ENCODE measurements around the gene MZT2B.
A peak's percentile ranks its signal among the peaks of the same experiment; 100 is the strongest.
"Not testable (repeated sequence)": the region's sequence is repeated elsewhere in the genome, so short reads cannot be mapped to it uniquely, and the experiment has no call there.

The MZT2B gene

DNA sequence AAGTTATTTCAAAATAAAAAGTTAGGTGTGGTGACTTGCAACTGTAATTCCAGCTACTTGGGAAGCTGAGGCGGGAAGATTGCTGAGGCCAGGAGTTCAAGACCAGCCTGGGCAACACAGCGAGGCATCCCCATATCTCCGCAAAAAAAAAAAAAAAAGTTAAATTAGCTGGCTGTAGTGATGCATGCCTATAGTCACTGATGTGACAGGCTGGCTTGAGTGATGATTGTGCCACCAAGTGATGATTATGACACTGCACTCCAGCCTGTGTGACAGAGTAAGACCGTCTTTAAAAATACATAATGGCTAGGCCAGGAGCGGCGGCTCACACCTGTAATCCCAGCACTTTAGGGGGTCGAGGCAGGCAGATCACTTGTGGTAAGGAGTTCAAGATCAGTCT, 12.2 kb upstream of the MZT2B start:
- TF ChIP-seq, protein P1, sequence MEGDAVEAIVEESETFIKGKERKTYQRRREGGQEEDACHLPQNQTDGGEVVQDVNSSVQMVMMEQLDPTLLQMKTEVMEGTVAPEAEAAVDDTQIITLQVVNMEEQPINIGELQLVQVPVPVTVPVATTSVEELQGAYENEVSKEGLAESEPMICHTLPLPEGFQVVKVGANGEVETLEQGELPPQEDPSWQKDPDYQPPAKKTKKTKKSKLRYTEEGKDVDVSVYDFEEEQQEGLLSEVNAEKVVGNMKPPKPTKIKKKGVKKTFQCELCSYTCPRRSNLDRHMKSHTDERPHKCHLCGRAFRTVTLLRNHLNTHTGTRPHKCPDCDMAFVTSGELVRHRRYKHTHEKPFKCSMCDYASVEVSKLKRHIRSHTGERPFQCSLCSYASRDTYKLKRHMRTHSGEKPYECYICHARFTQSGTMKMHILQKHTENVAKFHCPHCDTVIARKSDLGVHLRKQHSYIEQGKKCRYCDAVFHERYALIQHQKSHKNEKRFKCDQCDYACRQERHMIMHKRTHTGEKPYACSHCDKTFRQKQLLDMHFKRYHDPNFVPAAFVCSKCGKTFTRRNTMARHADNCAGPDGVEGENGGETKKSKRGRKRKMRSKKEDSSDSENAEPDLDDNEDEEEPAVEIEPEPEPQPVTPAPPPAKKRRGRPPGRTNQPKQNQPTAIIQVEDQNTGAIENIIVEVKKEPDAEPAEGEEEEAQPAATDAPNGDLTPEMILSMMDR (conservative IDR thresholded peaks at IDR 0.05) = no peak
- TF ChIP-seq ZFX (IDR thresholded peaks at IDR 0.05) = no peak
- no peak overlapping the region for H3K27ac ChIP-seq

- H3K27ac ChIP-seq = not testable (repeated sequence)
These were observed 7.2 kb upstream of the MZT2B start for GRCh38 chr2:130174866-130175265.

DNA sequence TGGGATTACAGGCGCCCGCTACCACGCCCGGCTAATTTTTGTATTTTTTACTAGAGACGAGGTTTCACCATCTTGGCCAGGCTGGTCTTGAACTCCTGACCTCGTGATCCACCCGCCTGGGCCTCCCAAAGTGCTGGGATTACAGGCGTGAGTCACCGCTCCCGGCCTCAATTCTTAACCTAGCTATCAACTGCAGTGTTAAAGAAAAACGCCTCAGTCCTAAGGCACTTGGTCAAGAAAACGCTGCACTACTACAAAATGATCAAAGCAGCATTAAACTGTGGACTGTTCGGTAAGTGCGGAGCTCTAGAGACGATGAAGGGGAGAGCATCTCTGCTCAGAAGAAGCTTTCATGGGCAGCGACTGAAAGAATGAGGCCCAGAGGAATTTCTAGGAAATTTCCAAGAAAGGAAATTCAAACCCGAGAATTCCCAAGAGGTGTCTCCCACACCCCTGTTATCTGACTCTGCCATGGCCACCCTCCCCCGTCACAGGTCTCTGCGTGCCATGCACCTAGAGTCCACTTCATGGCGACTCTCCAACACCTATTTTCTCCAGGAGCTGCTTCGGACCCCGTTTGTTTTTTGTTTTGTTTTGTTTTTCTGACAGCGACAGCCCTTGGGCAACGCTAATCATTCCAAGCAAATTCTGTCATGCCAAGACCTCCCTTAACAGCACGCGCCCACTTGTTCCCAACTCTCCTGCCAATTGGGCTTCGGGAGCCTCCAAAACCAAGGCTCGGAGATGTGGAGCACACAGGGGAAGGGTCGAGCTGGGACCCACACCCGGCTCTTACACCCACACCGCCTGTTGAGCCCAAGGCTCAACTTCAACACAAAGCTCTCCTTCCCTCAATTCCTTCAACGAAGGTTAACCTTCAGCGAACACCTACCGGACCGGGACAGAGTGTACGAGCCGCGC, 1.4 kb upstream of the MZT2B start:
- H3K27ac ChIP-seq = peak overlapping the region; percentile 88

DNA sequence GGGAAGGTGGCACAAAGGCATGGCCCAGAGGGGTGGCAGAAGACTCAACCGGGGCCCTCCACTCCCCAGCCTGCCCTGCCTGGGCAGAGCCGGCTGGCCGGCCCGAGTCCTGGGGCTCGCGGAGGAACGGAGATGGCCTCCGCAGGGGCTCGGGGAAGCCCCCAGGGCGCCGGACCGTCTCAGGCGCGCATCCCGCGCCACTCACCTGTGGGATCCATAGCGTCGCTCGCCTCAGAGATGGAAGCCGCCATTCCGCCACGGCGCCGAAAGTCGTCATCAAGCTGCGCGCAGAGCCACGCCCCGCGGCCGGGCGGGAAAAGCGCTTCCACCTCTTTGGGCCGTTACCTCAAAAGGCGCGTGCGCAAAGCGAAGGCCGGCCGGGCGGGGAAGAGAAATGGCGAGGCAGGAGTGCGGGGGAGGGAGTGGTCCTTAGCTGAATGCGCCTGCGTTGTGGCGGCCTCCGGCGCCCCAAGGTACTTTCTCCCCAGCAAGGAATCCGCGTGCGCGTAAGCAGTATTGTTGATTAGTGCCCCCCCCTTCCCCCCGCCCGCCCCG, 660 bp upstream of the MZT2B start, which contains the start of gene SMPD4:
Gene SMPD4, minus strand, starts transcription at position 278 of the 555 bp plus-strand sequence. CDS start 5,010 bp downstream, outside the sequence.
- TF ChIP-seq, protein P1 (conservative IDR thresholded peaks at IDR 0.05) = no peak
- no peak for TF ChIP-seq ZFX (IDR thresholded peaks at IDR 0.05)
- peak within 1 kb of the TSS; percentile 88 for H3K27ac ChIP-seq

DNA sequence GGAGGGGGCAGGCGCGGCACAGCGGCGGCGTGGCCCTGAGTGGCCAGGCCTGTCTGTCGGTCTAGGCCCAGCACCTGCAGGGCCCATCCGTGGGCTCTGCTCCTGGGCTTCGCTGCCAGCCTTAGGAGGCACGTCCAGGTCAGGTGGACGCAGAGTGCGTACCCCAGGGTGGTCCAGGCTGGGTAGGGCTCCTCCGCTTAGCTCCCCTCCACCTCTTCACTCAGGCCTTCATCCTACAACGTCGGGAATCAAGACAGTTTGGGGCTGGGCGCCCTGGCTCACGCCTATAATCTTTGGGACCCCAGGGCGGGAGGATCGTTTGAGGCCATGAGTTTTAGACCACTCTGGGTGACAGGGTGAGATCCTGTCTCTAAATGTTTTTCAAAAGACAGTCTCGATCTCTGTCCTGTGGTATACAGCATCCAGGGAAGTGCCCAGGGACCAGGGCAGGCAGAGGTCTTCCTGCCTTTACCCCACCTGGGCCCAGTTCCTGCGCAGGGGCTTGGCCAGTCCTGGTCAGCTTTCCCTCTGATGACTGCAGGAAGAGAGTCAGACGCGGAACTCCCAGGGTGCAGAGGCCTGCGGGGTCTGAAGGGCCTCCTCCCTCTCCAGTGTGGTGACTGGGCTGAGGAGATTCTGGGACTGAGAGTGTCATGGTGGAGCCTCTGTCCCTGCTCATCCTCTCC, 907 bp downstream of the MZT2B start:
- peak overlapping the region; percentile 88 for H3K27ac ChIP-seq

GRCh38 chr2:130183512-130184373, 1.7 kb downstream of the MZT2B start:
- peak overlapping the region; percentile 88 for H3K27ac ChIP-seq
- no peak for TF ChIP-seq ZFX (IDR thresholded peaks at IDR 0.05)
- TF ChIP-seq, protein P1 (conservative IDR thresholded peaks at IDR 0.05) = no peak

GRCh38 chr2:130185436-130185835, 3.4 kb downstream of the MZT2B start:
- TF ChIP-seq ZFX (IDR thresholded peaks at IDR 0.05) = no peak
- TF ChIP-seq, protein P1 (conservative IDR thresholded peaks at IDR 0.05) = no peak
- no peak overlapping the region for H3K27ac ChIP-seq

DNA sequence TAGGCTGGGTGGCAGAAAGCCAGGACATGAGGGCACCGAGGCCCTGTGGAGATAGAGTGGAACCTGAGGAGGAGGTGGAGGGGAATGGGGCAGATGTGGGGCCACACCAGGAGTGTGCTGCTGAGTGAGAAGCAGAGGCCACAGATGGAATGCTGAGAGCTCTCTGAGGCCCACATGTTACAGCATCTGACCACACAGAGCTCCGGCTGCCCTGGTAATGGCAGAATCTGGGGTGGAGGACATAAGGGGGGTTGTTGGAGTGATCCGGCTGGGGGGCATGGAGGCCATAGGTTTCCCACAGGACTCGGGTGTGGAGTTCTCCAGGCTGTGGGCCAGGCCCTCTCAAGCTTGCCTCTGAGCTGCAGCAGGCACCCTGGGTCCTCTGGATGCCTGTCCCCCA, 3.8 kb downstream of the MZT2B start:
- no peak overlapping the region for H3K27ac ChIP-seq
- TF ChIP-seq, protein P1 (conservative IDR thresholded peaks at IDR 0.05) = no peak
- TF ChIP-seq ZFX (IDR thresholded peaks at IDR 0.05) = no peak

Measured in C4-2B (cell line).